Measurements from ENCODE around the gene IFNAR1.

GRCh38 chr21:33279330-33279820 is 45.4 kb upstream of the IFNAR1 start:
- TF ChIP-seq RAD21 (IDR thresholded peaks at IDR 0.05; ENCODE audit: low read depth) (no peak), TEAD4 (IDR thresholded peaks at IDR 0.05) (no peak), EP300 (IDR thresholded peaks at IDR 0.05; ENCODE audit: borderline replicate concordance) (no peak), MAX (IDR thresholded peaks at IDR 0.05) (no peak), REST (IDR thresholded peaks at IDR 0.05; ENCODE audit: low read depth) (no peak), FOXM1 (IDR thresholded peaks at IDR 0.05; ENCODE audit: borderline replicate concordance, low read depth) (no peak), TAF1 (IDR thresholded peaks at IDR 0.05; ENCODE audit: low read depth) (no peak), NFIC (IDR thresholded peaks at IDR 0.05) (no peak)
